Measurements from ENCODE around the gene RAB4B.
"Not testable (repeated sequence)": the region's sequence is repeated elsewhere in the genome, so short reads cannot be mapped to it uniquely, and the experiment has no call there.

The RAB4B gene

DNA sequence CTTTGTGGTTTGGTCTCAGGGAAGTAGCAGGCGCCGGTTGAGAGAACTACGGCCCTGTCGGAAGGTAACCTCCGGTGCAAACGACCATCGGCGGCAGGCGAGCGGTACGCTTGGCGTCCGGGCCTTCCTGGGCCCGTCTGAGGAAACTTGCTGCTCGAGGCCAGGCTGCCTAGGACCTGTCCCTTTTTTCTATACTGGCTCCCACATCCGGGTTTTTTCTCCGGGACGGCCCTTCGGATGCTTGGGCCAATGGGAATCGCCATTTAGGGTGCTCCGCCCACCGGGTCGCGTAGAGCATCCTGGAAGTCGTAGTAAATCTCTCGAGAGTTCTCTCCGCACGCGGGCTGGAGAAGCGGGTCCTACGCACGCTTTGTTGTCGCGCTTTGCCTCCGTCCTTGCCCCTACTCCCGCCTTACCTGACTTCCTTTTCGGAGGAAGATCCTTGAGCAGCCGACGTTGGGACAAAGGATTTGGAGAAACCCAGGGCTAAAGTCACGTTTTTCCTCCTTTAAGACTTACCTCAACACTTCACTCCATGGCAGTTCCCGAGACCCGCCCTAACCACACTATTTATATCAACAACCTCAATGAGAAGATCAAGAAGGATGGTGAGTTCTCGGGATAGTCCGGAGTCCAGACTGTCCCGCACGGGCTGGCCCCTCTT lies 27.0 kb upstream of the RAB4B start, which contains the start of gene SNRPA:
SNRPA (plus strand) TSS at position 330 of the 664 bp plus-strand sequence; CDS start at position 536, 206 bp downstream.
- DNase-seq = peak; percentile 94

DNA sequence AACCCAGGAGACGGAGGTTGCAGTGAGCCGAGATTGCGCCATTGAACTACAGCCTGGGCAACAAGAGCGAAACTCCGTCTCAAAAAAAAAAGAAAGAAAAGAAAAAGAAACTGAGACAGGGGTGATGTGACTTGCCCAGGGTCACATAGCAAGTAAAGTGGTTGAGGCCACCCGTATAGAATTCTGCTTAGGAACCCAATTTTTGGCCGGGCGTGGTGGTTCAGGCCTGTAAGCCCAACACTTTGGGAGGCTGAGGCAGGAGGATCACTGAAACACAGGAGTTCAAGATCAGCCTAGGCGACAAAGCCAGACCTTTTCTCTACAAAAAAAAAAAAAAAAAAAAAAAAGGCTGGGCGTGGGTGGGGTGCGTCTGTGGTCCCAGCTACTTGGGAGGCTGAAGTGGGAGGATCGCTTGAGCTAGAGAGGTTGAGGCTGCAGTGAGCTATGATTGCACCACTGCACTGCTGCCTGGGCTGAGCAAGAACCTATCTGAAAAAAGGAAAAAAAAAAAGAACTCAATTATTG lies 25.7 kb upstream of the RAB4B start:
- DNase-seq = no peak

DNA sequence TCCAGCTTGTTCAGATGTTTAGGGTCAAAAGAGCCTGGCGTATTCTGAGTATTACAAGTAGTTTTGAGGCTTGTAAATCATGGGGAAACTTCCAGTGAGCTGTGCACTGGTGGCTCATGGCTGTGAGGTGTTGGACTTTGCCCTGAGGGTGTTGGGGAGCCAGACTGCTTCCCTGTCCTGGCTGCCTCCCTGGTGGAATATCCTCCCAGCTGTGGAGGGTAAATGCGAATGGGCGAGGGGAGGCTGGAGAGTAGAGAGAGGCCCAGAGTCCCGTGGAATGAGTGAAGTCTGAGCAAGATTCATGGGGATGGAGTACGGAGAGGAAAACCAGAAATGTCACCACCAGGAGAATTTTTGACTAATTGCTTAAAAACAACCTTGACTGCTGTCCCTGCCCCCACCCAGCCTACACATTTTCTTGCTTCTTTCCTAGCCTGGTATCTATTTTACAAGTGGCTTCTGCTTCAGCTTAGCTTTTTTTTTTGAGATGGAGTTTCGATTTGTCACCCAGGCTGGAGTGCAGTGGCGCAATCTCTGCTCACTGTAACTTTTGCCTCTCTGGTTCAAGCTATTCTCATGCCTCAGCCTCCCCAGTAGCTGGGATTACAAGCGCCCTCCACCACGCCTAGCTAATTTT lies 23.3 kb upstream of the RAB4B start:
- DNase-seq = no peak

DNA sequence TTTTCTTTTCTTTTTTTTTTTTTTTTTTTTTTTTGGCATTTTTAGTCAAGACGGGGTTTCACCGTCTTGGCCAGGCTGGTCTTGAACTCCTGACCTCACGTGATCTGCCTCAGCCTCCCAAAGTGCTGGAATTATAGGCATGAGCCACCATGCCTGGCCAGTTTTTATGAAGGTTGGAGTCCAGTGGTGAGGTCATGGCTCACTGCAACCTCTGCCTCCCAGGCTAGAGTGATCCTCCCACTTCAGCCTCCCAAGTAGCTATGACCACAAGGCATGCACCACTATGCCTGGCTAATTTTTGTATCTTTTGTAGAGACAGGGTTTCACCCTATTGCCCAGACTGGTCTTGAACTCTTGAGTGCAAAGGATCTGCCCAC lies 22.8 kb upstream of the RAB4B start:
- DNase-seq = no peak

DNA sequence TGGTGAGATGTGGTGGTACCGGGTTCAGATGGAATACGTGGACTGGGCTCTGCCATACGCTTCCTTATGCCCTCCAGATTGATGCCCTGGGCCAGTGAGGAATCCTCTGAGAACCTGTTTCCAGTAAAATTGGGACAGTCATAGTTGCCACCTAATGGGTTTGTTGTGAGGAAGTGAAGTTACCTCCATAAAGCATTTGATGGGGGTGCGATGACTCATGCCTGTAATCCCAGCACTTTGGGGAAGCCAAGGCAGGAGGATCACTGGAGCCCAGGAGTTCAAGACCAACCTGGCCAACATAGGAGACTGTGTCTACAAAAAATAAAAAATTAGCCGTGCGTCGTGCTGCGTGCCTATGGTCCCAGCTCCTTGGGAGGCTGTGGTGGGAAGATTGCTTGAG lies 22.3 kb upstream of the RAB4B start:
- no peak for DNase-seq

DNA sequence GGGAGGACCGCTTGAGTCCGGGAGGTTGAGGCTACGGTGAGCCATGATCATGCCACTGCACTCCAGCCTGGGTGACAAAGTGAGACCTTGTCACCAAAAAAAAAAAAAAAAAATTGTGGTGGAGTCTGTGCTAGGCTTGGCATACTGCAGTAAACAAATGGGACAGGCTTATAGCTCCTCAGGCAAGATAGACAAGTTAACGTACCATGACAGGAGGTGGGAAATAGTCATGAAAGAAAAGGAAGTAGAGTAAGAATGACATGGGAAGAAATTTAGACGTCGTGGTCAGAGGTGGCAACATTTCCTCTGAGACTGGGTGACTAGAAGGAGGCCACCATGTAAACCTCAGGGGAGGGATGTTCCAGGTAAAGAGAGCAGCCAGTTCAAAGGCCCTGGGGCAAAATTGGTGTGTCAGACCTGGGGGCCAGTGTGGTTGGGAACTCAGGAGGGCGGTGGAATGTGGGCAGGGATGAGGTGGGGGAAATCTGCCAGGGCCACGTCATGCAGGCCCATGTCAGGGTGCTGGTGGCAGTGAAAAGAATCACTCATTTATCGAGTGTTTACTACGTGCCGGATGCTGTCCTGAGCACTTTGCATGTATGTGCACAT lies 21.4 kb upstream of the RAB4B start:
- DNase-seq = no peak

DNA sequence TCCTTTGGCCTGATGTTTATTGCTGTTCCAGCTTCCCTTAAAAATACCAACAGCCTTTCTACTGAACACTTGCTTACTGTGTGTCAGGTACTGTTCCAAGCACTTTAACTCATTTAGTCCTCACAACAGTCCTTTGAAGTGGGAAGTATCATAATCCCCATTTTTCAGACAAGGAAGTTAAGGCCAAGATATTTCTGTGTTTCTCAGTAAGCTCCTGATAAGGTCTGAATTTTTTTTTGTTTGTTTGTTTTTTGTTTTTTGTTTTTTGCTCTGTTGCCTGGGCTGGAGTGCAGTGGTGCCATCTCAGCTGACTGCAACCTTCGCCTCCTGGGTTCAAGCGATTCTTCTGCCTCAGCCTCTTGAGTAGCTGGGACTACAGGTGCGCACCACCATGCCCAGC lies 19.6 kb upstream of the RAB4B start:
- no peak for DNase-seq

DNA sequence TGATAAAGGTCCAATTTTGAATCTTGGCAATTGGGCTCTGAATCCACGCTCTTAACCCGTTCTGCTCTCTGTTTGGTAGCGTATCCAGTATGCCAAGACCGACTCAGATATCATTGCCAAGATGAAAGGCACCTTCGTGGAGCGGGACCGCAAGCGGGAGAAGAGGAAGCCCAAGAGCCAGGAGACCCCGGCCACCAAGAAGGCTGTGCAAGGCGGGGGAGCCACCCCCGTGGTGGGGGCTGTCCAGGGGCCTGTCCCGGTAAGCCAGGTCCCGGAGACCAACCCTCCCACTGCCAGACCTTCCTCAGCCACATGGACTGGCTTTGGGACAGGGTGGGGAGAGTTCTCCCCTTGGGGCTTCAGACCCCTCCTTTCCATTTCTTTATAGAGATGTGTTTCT lies 18.7 kb upstream of the RAB4B start:
- DNase-seq = no peak

DNA sequence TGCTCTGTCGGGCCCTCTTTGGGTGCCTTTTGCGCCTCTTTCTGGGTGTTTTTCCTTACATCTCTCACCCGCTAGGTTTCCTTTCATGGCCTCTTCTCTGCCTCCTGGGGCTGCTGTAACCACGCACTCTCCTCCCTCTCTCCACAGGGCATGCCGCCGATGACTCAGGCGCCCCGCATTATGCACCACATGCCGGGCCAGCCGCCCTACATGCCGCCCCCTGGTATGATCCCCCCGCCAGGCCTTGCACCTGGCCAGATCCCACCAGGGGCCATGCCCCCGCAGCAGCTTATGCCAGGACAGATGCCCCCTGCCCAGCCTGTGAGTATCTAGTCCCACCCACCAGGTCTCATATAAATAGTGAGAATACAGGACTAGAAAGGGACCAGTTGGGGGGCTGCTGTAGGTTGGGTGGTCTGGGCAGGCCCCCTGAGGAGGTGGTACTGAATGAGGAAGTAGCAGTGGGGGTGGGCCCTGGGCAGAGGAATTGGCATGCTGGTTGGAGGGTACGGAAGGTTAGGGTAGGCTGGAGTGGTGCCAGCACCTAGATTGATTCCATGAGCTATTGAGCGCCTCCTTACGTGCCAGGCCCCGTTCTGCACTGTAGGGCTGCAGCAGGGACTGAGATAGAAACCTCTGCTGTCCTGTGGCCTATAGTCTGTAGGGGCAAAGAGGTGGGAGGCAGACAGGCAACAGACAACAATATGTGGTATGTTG lies 15.1 kb upstream of the RAB4B start:
- DNase-seq = no peak

DNA sequence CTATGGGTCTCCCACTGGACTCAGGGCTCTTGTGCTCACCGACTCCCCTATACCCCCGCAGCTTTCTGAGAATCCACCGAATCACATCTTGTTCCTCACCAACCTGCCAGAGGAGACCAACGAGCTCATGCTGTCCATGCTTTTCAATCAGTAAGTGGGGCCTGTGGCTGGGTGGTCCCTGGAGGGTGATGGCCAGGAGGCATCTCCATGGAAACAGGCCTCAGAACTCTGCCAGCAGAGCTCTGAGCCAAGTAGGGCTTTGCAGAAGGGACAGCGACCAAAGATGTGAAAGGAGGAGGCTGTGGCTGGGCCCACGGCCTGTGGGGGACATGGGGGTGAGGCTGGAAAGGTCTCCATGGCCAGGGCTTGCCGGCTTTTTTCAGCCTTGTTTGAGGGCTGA lies 14.5 kb upstream of the RAB4B start:
- DNase-seq = no peak

DNA sequence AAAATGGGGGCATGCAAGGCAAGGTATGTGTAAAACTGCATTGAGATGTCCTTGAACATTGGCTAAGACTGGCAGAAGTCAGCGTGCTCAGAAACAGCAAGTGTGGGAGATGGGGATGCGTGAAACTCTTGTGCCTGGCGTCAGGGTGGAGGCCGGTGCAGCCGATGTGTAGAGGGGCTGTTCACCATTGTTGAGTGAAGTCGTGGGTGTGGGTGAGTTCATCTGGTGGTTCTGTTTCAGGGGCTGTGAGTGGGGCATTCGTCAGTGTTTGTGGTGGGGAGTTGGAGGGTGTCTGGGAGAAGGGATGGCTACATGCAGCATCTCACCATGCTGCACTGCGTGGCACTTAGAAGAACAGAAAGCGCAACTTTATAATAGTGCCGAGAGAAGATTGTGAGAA lies 14.1 kb upstream of the RAB4B start:
- DNase-seq = no peak

DNA sequence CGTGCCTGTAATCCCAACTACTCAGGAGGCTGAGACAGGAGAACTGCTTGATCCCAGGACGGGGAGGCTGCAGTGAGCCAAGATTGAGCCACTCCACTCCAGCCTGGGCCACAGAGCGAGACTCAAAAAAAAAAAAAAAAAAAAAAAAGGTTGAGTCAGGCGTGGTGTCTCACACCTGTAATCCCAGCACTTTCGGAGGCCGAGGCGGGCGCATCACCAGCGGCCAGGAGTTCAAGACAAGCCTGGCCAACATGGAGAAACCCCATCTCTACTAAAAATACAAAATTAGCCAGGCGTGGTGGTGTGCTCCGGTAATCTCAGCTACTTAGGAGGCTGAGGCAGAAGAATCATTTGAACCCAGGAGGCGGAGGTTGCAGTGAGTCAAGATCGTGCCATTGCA lies 11.7 kb upstream of the RAB4B start:
- DNase-seq = not testable (repeated sequence)

DNA sequence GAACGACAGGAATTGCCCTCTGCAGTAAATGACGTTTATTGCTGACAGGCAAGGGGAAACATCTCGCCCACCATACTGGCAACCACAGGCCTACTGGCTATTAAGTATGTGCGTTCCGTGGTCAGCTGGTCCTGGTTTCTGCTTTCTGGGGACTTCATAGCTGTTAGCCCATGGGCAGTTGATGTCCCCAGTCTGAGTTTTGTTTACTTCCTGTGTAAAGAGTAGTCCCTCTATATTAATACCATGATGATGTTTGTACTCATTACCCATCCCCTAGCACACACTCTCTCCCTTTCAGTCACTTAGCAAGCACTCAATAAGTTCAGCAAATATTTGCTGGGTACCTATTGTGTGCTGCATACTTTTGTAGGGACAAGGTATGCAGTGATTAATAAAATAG lies 9.2 kb upstream of the RAB4B start:
- DNase-seq = no peak

DNA sequence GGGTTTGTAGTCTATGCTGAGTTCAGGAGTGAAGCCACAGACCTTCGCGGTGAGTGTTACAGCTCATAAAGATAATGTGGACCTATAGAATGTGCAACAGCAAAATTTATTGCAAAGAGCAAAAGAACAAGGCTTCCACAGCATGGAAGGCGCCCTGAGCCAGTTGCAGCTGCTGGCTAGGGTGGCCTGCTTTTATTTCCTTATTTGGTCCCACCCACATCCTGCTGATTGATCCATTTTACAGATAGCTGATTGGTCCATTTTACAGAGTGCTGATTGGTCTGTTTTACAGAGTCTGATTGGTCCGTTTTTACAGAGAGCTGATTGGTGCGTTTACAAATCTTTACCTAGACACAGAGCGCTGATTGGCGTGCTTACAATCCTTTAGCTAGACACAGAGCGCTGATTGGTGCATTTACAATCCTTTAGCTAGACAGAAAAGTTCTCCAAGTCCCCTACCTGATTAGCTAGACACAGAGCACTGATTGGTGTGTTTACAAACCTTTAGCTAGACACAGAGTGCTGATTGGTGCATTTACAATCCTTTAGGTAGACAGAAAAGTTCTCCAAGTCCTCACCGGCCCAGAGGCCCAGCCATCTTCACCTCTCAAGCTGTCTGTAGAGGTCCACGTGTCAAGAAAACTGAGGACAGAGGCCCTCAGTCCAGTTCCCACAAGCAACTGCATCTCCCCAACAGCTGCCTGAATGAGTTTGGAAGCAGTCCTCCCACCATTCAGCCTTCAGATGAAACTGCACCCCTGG lies 6.8 kb upstream of the RAB4B start:
- DNase-seq = not testable (repeated sequence)

DNA sequence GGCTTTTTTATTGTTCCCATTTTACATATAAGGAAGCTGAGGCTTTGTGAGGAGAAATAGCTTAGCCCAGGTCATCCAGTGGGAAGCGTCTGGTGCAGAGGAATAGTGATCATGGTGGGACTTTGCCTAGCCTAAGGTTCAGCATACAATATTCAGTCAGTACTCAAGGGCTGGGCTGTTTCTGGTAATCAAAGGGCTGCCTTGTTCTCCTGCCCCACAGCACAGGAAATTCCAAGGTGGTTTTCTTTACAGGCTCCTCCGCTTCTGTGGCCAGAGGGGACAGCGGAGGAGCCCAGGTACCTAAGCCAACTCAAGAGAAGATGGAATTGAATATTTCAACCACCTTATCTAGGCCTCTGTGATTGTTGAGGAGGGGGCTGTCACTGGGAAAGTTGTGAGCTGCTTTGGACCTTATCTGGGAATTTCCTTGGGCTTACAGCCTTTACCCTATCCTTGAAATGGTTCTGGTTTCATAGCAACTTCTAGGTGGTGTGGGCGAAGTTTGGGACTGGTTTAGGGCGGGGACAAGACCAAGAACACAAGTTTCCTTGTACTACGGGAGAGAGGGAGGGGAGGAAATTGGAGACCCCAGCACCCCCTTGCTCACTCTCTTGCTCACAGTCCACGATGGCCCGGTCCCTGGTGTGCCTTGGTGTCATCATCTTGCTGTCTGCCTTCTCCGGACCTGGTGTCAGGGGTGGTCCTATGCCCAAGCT lies 3.0 kb upstream of the RAB4B start, which contains the start of gene MIA:
MIA (plus strand) TSS at position 606 of the 716 bp plus-strand sequence; CDS start at position 628, 22 bp downstream.
- no peak for DNase-seq

DNA sequence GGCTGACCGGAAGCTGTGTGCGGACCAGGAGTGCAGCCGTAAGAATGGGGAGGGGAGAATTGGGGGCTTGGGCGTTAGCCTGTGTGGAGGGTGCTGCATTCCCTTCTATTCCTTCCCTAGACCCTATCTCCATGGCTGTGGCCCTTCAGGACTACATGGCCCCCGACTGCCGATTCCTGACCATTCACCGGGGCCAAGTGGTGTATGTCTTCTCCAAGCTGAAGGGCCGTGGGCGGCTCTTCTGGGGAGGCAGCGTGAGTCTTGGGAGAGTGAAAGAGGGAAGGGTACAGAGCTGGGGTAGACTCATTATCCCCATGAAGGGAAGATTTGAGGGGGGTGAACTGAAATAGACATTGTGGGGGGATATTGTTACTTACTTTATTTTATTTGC lies 2.4 kb upstream of the RAB4B start:
- DNase-seq = no peak

DNA sequence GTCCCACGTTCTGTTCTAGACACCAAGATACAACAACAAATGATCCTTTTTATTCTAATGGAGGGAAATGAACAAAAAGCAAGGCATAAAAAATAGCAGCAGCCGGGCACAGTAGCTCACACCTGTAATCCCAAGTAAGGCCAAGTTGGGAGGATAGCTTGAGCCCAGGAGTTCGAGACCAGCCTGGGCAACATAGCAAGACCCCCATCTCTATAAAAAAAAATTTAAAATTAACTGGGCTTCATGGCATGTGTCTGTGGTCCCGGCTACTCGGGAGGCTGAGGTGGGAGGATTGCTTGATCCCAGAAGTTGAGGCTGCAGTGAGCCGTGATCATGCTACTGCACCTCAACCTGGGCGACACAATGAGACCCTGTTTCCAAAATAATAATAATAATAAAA lies 1.7 kb upstream of the RAB4B start:
- DNase-seq = no peak

DNA sequence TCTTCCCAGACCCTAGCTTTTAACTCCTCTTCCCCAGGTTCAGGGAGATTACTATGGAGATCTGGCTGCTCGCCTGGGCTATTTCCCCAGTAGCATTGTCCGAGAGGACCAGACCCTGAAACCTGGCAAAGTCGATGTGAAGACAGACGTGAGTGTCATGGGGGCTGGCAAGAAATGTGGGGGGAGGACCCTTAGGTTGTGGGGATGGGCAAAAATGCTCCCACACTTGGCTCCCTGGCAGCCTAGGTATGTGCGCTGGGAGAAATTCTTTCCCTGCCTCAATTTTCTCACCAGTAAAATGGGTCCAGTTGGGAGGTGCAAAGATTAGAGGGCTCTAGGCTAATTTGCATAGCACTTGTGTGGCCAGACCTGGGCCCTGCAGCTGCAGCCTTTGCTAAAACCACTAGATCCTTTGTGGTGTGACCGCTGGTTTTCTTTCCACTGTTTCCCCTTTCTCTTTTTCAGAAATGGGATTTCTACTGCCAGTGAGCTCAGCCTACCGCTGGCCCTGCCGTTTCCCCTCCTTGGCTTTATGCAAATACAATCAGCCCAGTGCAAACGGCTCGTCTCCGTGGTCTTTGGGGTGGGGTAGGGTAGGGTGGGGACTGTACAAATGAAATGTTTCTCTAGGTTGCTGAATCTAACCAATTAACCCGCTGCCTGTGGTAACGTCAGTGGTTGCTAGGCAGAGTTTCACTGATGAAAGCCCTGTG lies 959 bp upstream of the RAB4B start:
- DNase-seq = peak; percentile 88

DNA sequence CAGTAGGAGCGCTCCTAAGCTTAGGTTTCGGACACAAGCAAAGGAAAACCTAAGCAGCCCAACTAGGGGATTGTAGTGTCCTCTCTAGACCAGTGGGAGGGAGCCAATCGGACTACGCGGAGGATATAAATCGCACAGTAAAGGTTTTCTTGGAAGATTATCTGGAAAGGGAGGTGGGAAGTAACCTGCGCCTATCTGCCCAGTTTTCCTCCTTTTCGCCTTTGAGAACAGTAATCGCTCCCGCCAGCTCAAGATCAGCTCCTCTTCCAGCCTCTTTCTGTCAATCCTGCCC lies 456 bp upstream of the RAB4B start:
- DNase-seq = no peak

DNA sequence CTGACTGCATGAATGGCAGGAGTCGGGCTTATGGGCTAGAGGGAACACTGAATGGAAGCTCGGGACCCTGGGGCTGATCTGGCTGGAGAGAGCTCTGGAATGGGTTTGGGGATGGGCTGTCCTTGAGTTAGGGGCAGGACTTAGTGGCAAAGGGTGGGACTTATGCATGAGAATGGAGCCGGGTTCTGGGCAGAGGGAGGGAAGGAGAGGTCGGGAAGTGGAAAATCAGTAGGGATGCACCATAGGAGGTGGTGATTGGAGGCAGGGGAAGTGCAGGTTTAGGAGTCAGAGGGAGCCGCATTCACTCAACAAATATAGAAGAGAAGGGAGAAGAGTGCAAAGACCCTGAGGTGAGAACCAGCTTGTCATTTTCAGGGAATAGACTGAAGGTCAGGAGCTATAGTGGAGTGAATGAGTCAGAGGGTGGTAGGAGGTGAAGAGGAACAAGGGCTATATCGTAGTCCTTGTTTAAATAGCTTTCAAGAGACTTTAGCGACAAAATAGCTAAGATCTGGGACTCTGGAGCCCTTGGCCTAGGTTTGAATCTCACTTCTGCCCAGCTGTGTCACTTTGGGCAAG lies 748 bp downstream of the RAB4B start:
- DNase-seq = no peak

DNA sequence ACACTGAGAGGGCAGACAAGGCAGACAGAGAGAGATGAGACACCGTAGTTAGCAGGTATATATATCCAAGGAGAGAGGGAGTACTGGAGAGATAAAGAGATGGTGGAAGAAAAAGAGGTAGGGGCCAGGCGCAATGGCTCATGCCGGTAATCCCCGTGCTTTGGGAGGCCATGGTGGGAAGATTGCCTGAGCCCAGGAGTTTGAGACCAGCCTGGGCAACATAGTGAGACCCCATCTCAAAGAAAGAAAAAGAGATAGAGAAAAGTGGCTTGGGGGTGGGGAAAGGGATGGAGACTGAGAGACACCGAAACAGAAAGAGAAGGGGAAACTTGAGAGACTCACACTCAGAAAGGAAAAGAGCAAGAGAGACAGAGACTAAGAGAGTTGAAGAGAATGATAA lies 2.5 kb downstream of the RAB4B start:
- DNase-seq = no peak

All from effector CD4-positive, alpha-beta T cell (primary cell).